Transverse colon (tissue), 4 donors: ENCODE results near the gene C5orf63. TPM values are rescaled to one million over a fixed set of nuclear protein-coding genes. Genes with fewer than 3 reads are reported as not detected.

Source experiments
- DNase-seq: peaks from one replicate; pipeline ENCODE4 v3.0.0-alpha.2; 2019
- H3K27ac ChIP-seq, 4 donors: fragments of 200-600 bp; sonication (generic); 2 replicates each; pipeline ENCODE4 v1.5.1; 2016 to 2018; ENCODE audit warnings: inconsistent platforms in 4 of 4
- H3K27me3 ChIP-seq: fragments of 200-600 bp; sonication (generic); 2 replicates; pipeline ENCODE4 v1.5.1; 2017; ENCODE audit warnings: inconsistent platforms
- H3K36me3 ChIP-seq, 4 donors: fragments of 200-600 bp; sonication (generic); 2 replicates each; pipeline ENCODE4 v1.5.1; 2017 to 2019; ENCODE audit warnings: inconsistent platforms in 4 of 4
- H3K4me1 ChIP-seq, 4 donors: fragments of 200-600 bp; sonication (generic); 2 replicates each; pipeline ENCODE4 v1.5.1; 2017 to 2020; ENCODE audit warnings: inconsistent platforms in 4 of 4
- H3K4me3 ChIP-seq, 4 donors: fragments of 200-600 bp; sonication (generic); 1 replicate in 1 of 4; 2 replicates in 3 of 4; pipeline versions ENCODE4 v1.5.1 to v1.6.1; 2017 to 2019; ENCODE audit warnings: inconsistent platforms in 4 of 4
- H3K9me3 ChIP-seq, 2 donors: fragments of 200-600 bp; sonication (generic); 2 replicates each; pipeline ENCODE4 v1.5.1; 2017 to 2019; ENCODE audit warnings: inconsistent platforms in 2 of 2
- EP300 ChIP-seq: sonication (generic); formaldehyde crosslinking; IDR thresholded peaks from one replicate; pipeline ENCODE4 v1.6.1; 2017; ENCODE audit warnings: antibody characterized with exemption, low read depth
- POLR2A ChIP-seq: fragments of 450-650 bp; IDR thresholded peaks from one replicate; pipeline ENCODE4 v1.6.1; 2016; ENCODE audit warnings: antibody characterized with exemption, mild to moderate bottlenecking, moderate library complexity
- POLR2AphosphoS5 ChIP-seq, 3 donors: sonication (generic); formaldehyde crosslinking; IDR thresholded peaks; one replicate each; pipeline ENCODE4 v1.6.1; 2016; ENCODE audit warnings: antibody characterized with exemption in 3 of 3
- WGBS, 2 donors: methylation state at CpG; one replicate each; pipeline ENCODE4 v1.1.5; 2018; ENCODE audit warnings: low coverage in 1 of 2; 5-methylcytosine and 5-hydroxymethylcytosine counted together
- in situ Hi-C, 4 donors: fragments of 200-750 bp; cut with MboI; loops; one replicate each; pipeline versions ENCODE4 v1.15.0 to v1.15.1; 2017; ENCODE audit warnings: low sequenced_read_pairs in 3 of 4, low pct_ligation_motif_present in 1 of 4, low pct_unique_long_range_greater_than_20kb in 1 of 4
- intact Hi-C: fragments of 100-400 bp; cut with DNase I; formaldehyde crosslinking; loops from one replicate; pipeline ENCODE4 v1.15.1; 2023; ENCODE audit warnings: low total_unique reads
- total RNA-seq, 4 donors: library from RNA; depleted of rRNA; stranded (reverse); fragments of >200 nt; gene quantifications; one replicate each; pipeline ENCODE4 v1.1.0, GENCODE V29; 2016
- TF ChIP-seq, protein P1 (sequence below), 5 experiments: fragments of 200-600 bp in 3 of 5; fragments of 450-650 bp in 2 of 5; sonication (generic) in 3 of 5; IDR thresholded peaks; 1 replicate in 2 of 5; 2 replicates in 3 of 5; pipeline ENCODE4 v1.5.1; 2016 to 2017; ENCODE audit warnings: antibody characterized with exemption in 5 of 5, inconsistent platforms in 3 of 5, mild to moderate bottlenecking in 2 of 5, moderate library complexity in 1 of 5

Gene C5orf63
- total RNA-seq, 4 donors from 2014 or later: 2.4 to 33.7 (median 12.2) TPM

GRCh38 chr5:127096328-127096993, 23.2 kb upstream of the C5orf63 start:
- no peaks in the 10 kb centered on the region for H3K4me1 ChIP-seq
- no peaks in the 10 kb centered on the region for H3K9me3 ChIP-seq
- intact Hi-C loops: no loop called here
- no peak overlapping the region for H3K27ac ChIP-seq
- H3K4me3 ChIP-seq: no peak overlapping the region
- H3K27me3 ChIP-seq: no peaks in the 10 kb centered on the region
- no peak for TF ChIP-seq POLR2A
- no peak for TF ChIP-seq EP300
- TF ChIP-seq, protein P1, sequence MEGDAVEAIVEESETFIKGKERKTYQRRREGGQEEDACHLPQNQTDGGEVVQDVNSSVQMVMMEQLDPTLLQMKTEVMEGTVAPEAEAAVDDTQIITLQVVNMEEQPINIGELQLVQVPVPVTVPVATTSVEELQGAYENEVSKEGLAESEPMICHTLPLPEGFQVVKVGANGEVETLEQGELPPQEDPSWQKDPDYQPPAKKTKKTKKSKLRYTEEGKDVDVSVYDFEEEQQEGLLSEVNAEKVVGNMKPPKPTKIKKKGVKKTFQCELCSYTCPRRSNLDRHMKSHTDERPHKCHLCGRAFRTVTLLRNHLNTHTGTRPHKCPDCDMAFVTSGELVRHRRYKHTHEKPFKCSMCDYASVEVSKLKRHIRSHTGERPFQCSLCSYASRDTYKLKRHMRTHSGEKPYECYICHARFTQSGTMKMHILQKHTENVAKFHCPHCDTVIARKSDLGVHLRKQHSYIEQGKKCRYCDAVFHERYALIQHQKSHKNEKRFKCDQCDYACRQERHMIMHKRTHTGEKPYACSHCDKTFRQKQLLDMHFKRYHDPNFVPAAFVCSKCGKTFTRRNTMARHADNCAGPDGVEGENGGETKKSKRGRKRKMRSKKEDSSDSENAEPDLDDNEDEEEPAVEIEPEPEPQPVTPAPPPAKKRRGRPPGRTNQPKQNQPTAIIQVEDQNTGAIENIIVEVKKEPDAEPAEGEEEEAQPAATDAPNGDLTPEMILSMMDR (IDR thresholded peaks at IDR 0.05): no peak
- TF ChIP-seq POLR2AphosphoS5 (IDR thresholded peaks at IDR 0.05): no peak
- WGBS, 2 donors: 80 to 89% methylated on average over 7 to 9 of the region's 9 CpGs
- DNase-seq: no peak
- no peaks in the 10 kb centered on the region for H3K36me3 ChIP-seq
- in situ Hi-C loops: no loop called here

DNA sequence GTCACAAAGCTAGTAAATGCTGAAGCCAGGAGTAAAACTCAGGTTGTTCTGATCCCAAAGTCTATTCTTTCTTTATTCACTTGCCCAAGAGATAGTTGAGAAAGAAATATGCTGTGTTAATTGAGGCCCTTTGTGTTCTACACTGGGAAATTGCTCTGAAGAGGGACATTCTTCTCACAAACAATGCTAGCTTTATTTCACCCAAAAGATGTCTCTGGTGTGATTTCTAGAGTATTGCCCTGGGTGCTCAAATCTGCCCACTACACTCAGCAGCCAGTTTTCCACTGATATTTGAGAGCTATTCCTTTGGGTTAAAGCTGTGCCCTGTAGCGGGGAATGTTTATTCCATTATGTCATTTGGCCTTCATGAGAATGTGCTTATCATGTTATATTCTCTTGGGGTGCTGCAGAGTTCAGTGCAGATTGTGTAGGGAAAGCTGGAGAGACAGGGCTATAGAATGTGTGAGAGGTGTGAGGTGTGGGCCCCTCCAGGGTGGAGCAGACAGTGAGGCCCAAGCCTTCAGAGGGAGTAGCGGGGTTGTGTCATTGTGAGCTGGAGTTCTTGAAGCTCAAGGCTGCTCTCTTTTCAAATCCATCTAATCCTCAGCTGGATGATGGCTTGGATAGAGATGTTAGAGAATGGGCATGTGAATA, 21.0 kb upstream of the C5orf63 start:
- intact Hi-C loops (no loop called here), in situ Hi-C loops (no loop called here)
- Histone ChIP-seq H3K4me1 (no peaks in the 10 kb centered on the region), H3K4me3 (no peak overlapping the region), H3K9me3 (no peaks in the 10 kb centered on the region), H3K27me3 (no peaks in the 10 kb centered on the region), H3K27ac (no peak overlapping the region), H3K36me3 (no peaks in the 10 kb centered on the region)
- WGBS, 2 donors: 90 to 97% methylated on average over 2 of the region's 2 CpGs
- TF ChIP-seq POLR2AphosphoS5 (IDR thresholded peaks at IDR 0.05) (no peak), EP300 (no peak), POLR2A (no peak)
- TF ChIP-seq, protein P1 (IDR thresholded peaks at IDR 0.05): no peak
- DNase-seq: no peak

DNA sequence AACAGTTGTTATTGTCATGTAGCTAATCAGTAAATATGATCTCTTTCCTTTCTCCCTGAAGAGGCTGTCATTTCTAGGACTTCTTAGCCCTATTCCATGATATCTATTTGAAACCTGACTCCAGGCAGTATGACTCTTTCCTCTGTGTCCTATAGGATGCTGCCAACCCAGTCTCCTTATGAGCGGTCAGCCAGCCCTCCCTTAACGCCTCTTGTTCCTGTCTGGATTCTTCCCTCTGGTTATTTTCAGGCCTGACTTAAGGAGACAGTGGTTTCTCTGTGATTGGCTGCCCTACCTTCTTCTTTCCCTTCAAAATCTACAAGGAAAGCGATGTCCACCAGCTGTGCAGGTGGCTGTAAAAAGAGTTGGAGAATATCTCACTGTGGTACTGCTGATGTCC, 19.4 kb upstream of the C5orf63 start:
- 58 to 64% methylated on average over 2 to 3 of the region's 3 CpGs for WGBS, 2 donors
- no peaks in the 10 kb centered on the region for H3K4me1 ChIP-seq
- intact Hi-C loops (no loop called here), in situ Hi-C loops (no loop called here)
- no peaks in the 10 kb centered on the region for H3K27me3 ChIP-seq
- no peaks in the 10 kb centered on the region for H3K36me3 ChIP-seq
- H3K9me3 ChIP-seq: no peaks in the 10 kb centered on the region
- H3K27ac ChIP-seq: no peak overlapping the region
- no peak for TF ChIP-seq POLR2A
- TF ChIP-seq, protein P1 (IDR thresholded peaks at IDR 0.05): no peak
- no peak for TF ChIP-seq POLR2AphosphoS5 (IDR thresholded peaks at IDR 0.05)
- TF ChIP-seq EP300: no peak
- no peak overlapping the region for H3K4me3 ChIP-seq
- no peak for DNase-seq

- Histone ChIP-seq H3K9me3 (no peaks in the 10 kb centered on the region), H3K4me1 (no peaks in the 10 kb centered on the region), H3K36me3 (no peaks in the 10 kb centered on the region), H3K27me3 (no peaks in the 10 kb centered on the region), H3K4me3 (no peak overlapping the region), H3K27ac (no peak overlapping the region)
- in situ Hi-C loops: no loop called here
- DNase-seq: no peak
- intact Hi-C loops: no loop called here
- TF ChIP-seq POLR2A (no peak), EP300 (no peak), POLR2AphosphoS5 (IDR thresholded peaks at IDR 0.05) (no peak)
- TF ChIP-seq, protein P1 (IDR thresholded peaks at IDR 0.05): no peak
Measured at GRCh38 chr5:127089191-127089590, 15.9 kb upstream of the C5orf63 start.
